WERI-Rb-1 (cell line): ENCODE results near the gene NCOA3.

ENCODE experiments used
- DNase-seq: peaks from one replicate; pipeline ENCODE4 v3.0.0-alpha.2; 2020
- H3K27ac ChIP-seq: fragments of 250-450 bp; sonication (Bioruptor Pico); 2 replicates; pipeline ENCODE4 v1.5.1; 2020; ENCODE audit warnings: mild to moderate bottlenecking, moderate library complexity
- H3K27me3 ChIP-seq: fragments of 250-450 bp; sonication (Bioruptor Pico); 2 replicates; pipeline ENCODE4 v1.5.1; 2021; ENCODE audit warnings: mild to moderate bottlenecking, low read depth, moderate library complexity; ENCODE audit not compliant: insufficient read depth, severe bottlenecking
- H3K36me3 ChIP-seq: fragments of 250-450 bp; sonication (Bioruptor Pico); 2 replicates; pipeline ENCODE4 v1.5.1; 2020; ENCODE audit warnings: mild to moderate bottlenecking, moderate library complexity
- H3K4me3 ChIP-seq: 2 replicates; pipeline ENCODE4 v1.5.1; 2011; ENCODE audit warnings: low read depth, mild to moderate bottlenecking, control low read depth, low read length
- H3K9me3 ChIP-seq: fragments of 250-450 bp; sonication (Bioruptor Pico); 2 replicates; pipeline ENCODE4 v1.5.1; 2021; ENCODE audit warnings: mild to moderate bottlenecking, moderate library complexity; ENCODE audit not compliant: severe bottlenecking
- CTCF ChIP-seq: IDR thresholded peaks from 2 replicates; pipeline ENCODE4 v1.5.1; 2011; ENCODE audit warnings: low read depth, mild to moderate bottlenecking, control low read depth, inconsistent platforms, low read length

NCOA3 gene

GRCh38 chr20:47464380-47465101 lies 37.1 kb upstream of the NCOA3 start:
- DNase-seq: peak; percentile 15
- no peak for TF ChIP-seq CTCF
- Histone ChIP-seq H3K27ac (no peak overlapping the region), H3K36me3 (no peaks in the 10 kb centered on the region), H3K9me3 (no peaks in the 10 kb centered on the region), H3K4me3 (no peak overlapping the region), H3K27me3 (no peaks in the 10 kb centered on the region)

- no peak for DNase-seq
- Histone ChIP-seq H3K4me3 (no peak overlapping the region), H3K36me3 (no peaks in the 10 kb centered on the region), H3K27ac (no peak overlapping the region), H3K9me3 (no peaks in the 10 kb centered on the region), H3K27me3 (no peaks in the 10 kb centered on the region)
- TF ChIP-seq CTCF: no peak
Measured at GRCh38 chr20:47465335-47466090, 36.2 kb upstream of the NCOA3 start.

GRCh38 chr20:47466213-47466612 lies 35.5 kb upstream of the NCOA3 start:
- Histone ChIP-seq H3K36me3 (no peaks in the 10 kb centered on the region), H3K27me3 (no peaks in the 10 kb centered on the region), H3K9me3 (no peaks in the 10 kb centered on the region), H3K27ac (no peak overlapping the region), H3K4me3 (no peak overlapping the region)
- TF ChIP-seq CTCF: no peak
- DNase-seq: no peak

GRCh38 chr20:47466704-47467459 lies 34.8 kb upstream of the NCOA3 start:
- H3K4me3 ChIP-seq: no peak overlapping the region
- no peaks in the 10 kb centered on the region for H3K9me3 ChIP-seq
- H3K27me3 ChIP-seq: no peaks in the 10 kb centered on the region
- no peaks in the 10 kb centered on the region for H3K36me3 ChIP-seq
- no peak for DNase-seq
- no peak for TF ChIP-seq CTCF
- no peak overlapping the region for H3K27ac ChIP-seq

GRCh38 chr20:47468290-47469050 lies 33.2 kb upstream of the NCOA3 start:
- no peak for TF ChIP-seq CTCF
- Histone ChIP-seq H3K27ac (no peak overlapping the region), H3K9me3 (no peaks in the 10 kb centered on the region), H3K36me3 (no peaks in the 10 kb centered on the region), H3K4me3 (no peak overlapping the region), H3K27me3 (no peaks in the 10 kb centered on the region)
- DNase-seq: no peak
